G401 (cell line): ENCODE data around the gene ACTN3. TPM values are rescaled to one million over a fixed set of nuclear protein-coding genes. Genes with fewer than 3 reads are reported as not detected.
A peak's percentile ranks its signal among the peaks of the same experiment; 100 is the strongest.
"Not testable (repeated sequence)": the region's sequence is repeated elsewhere in the genome, so short reads cannot be mapped to it uniquely, and the experiment has no call there.

Experiments
- DNase-seq: peaks from one replicate; pipeline ENCODE4 v3.0.0-alpha.2; 2015; ENCODE audit warnings: low spot score
- in situ Hi-C: cut with HindIII; loops from 2 replicates; pipeline ENCODE4 v1.10.0; 2016; ENCODE audit warnings: low sequenced_read_pairs, mixed read lengths
- total RNA-seq: library from RNA; depleted of rRNA; stranded (reverse); fragments of >200 nt; shearing (Covaris generic); gene quantifications from 2 replicates; pipeline ENCODE4 v1.2.3, GENCODE V29; 2014

Gene ACTN3
- total RNA-seq, 1 experiment from 2014 or later, result 32.1 TPM

- peak; percentile 39 for DNase-seq
- in situ Hi-C loops, result no loop called here
These were observed 3.2 kb upstream of the ACTN3 start for GRCh38 chr11:66543263-66544107.

DNA sequence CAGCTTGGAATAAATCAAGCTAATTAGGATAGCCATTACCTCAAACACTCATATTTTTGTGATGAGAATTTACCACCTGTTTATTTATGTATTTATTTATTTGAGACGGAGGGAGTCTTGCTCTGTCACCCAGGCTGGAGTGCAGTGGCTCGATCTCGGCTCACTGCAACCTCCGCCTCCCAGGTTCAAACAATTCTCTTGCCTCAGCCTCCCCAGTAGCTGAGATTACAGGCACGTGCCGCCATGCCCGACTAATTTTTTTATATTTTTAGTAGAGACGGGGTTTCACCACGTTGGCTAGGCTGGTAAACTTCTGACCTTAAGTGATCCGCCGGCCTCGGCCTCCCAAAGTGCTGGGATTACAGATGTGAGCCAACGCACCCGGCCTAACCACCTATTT, 1.8 kb upstream of the ACTN3 start:
- DNase-seq, in situ Hi-C loops: not testable (repeated sequence)

GRCh38 chr11:66545701-66546367, 869 bp upstream of the ACTN3 start, which contains the start of gene ZDHHC24:
Gene ZDHHC24, minus strand, starts transcription at chr11:66546048. Its CDS starts 45 bp downstream, at chr11:66546003.
- DNase-seq, result peak; percentile 97
- in situ Hi-C loops, result no loop called here

- DNase-seq, result no peak
- in situ Hi-C loops, result no loop called here
These were observed 411 bp downstream of the ACTN3 start for GRCh38 chr11:66546966-66547661.

DNA sequence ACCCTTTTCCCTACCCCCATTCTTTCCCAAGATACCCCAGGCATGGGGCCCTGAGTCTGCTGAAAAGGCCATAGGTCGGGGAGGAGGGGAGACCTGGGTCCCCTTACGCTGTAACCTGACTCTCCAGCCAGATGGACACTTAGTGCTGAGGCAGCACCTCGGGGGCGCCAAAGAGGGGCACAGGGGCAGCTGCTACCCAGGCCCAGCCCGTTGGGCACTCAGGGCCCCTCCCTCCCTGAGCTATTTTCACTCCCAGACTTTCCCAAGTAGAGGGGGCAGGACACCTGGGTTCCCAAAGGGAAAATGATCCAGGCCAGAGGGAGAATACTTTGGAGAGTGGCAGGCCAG, 933 bp downstream of the ACTN3 start:
- DNase-seq, result no peak
- in situ Hi-C loops, result no loop called here

- in situ Hi-C loops, result no loop called here
- no peak for DNase-seq
These were observed 1.3 kb downstream of the ACTN3 start for GRCh38 chr11:66548041-66548440.

DNA sequence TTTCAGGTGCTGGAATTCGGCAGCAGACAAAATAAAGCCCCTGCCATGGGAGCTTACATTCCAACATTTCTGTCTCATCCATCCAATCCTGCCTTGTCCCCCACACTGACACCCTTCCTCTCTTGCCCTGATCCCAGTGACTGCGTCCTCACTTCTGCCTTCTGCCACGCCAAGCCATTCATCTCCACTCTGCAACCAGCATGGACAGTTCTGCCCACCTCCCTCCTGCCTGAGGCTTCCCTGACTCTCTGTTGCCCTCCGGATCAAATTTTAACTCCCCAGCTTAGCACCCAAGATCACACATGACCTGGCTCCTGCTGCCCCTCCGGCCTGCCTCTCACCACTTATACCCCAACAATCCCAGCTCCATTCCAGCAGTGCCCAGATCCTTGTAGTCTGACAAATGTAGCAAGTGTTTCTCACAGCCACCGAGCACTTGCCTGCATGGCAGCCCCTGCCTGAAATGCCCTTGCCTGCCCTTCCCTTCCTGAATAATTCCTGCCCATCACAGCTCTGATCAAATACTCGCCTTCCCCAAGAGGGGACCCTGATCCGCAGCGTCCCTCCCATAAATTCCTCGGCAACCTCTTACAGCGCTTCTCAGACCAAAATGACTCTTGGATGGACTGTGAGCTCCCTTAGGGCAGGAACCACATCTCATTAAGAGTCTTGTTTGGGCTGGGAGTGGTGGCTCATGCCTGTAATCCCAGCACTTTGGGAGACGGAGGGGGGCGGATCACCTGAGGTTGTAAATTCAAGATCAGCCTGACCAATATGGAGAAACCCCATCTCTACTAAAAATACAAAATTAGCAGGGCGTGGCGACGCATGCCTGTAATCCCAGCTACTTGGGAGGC, 2.3 kb downstream of the ACTN3 start:
- in situ Hi-C loops, result no loop called here
- DNase-seq, result no peak

GRCh38 chr11:66549696-66550095, 3.0 kb downstream of the ACTN3 start:
- DNase-seq, result no peak
- in situ Hi-C loops, result no loop called here

- in situ Hi-C loops, result no loop called here
- DNase-seq, result no peak
These were observed 4.2 kb downstream of the ACTN3 start for GRCh38 chr11:66550887-66551286.

GRCh38 chr11:66554602-66555001, 7.9 kb downstream of the ACTN3 start:
- in situ Hi-C loops, result no loop called here
- DNase-seq, result no peak

GRCh38 chr11:66555416-66555815, 8.7 kb downstream of the ACTN3 start:
- no peak for DNase-seq
- in situ Hi-C loops, result no loop called here

DNA sequence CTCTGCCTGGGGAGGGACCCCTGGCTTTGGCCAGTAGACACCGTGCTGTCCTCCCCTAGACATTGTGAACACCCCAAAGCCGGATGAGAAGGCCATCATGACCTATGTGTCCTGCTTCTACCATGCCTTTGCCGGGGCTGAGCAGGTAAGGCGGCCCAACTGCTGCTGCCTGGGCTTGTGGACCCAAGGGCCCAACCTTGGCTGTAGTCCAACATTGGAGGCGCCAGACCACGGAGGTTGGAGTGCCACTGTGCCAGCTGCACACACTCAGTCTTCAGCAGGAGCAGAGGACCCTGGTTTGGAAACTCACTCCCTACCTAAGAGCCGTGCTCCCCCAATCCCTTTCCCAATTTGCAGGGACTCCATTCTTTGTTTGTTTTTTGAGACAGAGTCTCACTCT, 9.4 kb downstream of the ACTN3 start:
- DNase-seq, result no peak
- in situ Hi-C loops, result no loop called here

DNA sequence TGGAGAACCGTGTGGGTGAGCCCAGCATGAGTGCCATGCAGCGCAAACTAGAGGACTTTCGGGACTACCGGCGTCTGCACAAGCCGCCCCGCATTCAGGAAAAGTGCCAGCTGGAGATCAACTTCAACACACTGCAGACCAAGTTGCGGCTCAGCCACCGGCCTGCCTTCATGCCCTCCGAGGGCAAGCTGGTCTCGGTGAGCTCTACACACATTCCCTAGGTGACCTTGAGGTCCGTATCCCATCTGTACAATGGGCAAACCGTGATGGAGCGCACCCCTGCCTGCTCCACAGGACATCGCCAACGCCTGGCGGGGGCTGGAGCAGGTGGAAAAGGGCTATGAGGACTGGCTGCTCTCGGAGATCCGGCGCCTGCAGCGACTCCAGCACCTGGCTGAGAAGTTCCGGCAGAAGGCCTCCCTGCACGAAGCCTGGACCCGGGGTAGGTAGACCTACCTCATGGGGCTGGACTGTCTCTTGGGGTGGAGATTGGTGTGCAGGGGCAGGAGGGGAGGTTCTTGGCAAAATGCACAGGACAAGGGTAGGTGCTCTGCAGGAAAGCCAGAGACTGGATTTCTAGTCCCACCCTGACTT, 11.1 kb downstream of the ACTN3 start:
- DNase-seq, result no peak
- in situ Hi-C loops, result no loop called here

DNA sequence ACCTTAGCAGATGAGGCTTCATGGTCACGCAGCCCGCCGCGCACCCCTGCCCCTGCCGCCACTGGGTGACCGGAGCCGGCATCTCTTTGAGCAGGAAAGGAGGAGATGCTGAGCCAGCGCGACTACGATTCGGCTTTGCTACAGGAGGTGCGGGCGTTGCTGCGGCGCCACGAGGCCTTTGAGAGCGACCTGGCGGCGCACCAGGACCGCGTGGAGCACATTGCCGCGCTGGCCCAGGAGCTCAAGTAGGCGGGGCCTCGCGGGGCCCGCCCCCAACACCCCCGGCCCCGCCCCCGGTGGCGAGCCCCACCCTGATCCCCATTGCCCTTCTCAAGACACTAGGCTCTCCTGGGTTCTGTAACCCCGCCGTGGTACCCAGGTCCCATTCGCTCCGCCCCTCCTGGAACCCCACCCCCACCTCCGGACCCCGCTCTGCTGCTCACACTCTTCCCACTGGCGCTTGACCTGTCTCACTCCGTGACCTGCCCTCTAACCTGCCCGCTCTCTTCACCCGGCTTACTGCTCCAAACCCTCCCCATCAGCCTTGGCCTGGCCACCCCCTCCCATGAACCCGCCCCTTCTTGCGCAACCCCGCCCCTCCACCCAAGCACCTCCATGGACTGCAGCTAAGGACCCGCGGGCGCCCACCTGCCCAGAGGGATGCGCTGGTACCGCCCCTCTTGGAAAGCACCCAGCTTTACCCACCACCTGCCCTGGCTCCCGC, 12.6 kb downstream of the ACTN3 start:
- in situ Hi-C loops, result no loop called here

GRCh38 chr11:66559866-66560676, 13.4 kb downstream of the ACTN3 start:
- no peak for DNase-seq
- in situ Hi-C loops, result no loop called here

More for the DNA sequence above, 12.6 kb downstream of the ACTN3 start:
- DNase-seq, result peak; percentile 52

GRCh38 chr11:66561178-66561974, 14.7 kb downstream of the ACTN3 start:
- in situ Hi-C loops, result no loop called here
- DNase-seq, result peak; percentile 55

- in situ Hi-C loops, result no loop called here
- DNase-seq, result no peak
These were observed 15.2 kb downstream of the ACTN3 start for GRCh38 chr11:66561975-66562248.
